Measurements from ENCODE around the gene ACAD8. TPM values are rescaled to one million over a fixed set of nuclear protein-coding genes. Genes with fewer than 3 reads are reported as not detected.

Gene ACAD8
- total and polyA plus RNA-seq, 2 of the 8 experiments (the other 6 are each of a cell fraction or from before 2014, with no cell fraction given): 45.8 to 52.7 TPM

DNA sequence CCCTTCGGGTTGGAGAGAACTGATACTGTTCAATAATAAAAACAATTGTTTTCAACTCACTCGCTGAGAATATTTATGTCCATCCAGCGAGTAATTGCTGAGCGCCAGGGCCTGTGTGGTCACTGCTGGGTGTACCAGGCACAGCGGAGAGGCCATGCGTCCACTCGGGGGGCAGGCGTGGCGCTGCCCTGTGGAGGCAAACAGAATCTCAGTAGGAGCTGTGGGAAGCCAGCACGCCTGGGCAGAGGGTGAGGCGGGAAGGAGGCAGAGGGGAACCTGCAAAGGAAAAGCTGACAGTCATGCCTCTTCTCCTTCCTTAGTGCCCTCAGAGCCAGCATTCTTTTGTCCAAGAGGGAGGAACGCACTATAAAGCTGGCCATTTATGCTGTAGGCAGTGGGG is 34.2 kb downstream of the ACAD8 start:
- DNase-seq (ENCODE audit: low read depth in 1 of 2, low spot score in 2 of 2) (no peak), FAIRE-seq (no peak)
- Histone ChIP-seq H2BK5ac (ENCODE audit: low read depth, low read length) (no peak overlapping the region), H2BK20ac (ENCODE audit: low read length) (no peak overlapping the region), H3K4me2 (ENCODE audit: insufficient read depth in 1 of 2, low read depth in 2 of 2, low read length in 2 of 2) (no peak overlapping the region), H3K9me3 (ENCODE audit: insufficient read depth in 2 of 2, low read depth in 1 of 2, low read length in 1 of 2) (no peaks in the 10 kb centered on the region), H3K9ac (replicated peaks in 1 of 4; ENCODE audit: extremely low read depth in 1 of 4, low read depth in 3 of 4, low read length in 3 of 4) (no peak overlapping the region), H3K56ac (replicated peaks; ENCODE audit: insufficient read length, low read depth, low read length) (no peak overlapping the region), H2BK120ac (replicated peaks; ENCODE audit: low read depth, low read length) (no peak overlapping the region), H3K79me1 (ENCODE audit: low read depth, low read length) (no peaks in the 10 kb centered on the region), H3K4ac (replicated peaks; ENCODE audit: insufficient read length, low read depth, low read length) (peak overlapping the region; percentile 16), H3K79me2 (ENCODE audit: control insufficient read depth in 1 of 2, insufficient read depth in 2 of 2, low read length in 2 of 2) (no peaks in the 10 kb centered on the region), H2BK12ac (ENCODE audit: low read depth, low read length) (no peak overlapping the region), H3K14ac (ENCODE audit: insufficient read length) (no peak overlapping the region), H3K4me1 (replicated peaks in 1 of 4; ENCODE audit: control insufficient read depth in 3 of 4, insufficient read depth in 4 of 4, low read length in 3 of 4) (no peaks in the 10 kb centered on the region), H4K91ac (replicated peaks; ENCODE audit: insufficient read length, low read length) (no peak overlapping the region), H3K27me3 (replicated peaks in 1 of 4; ENCODE audit: control insufficient read depth in 3 of 4, extremely low read depth in 1 of 4, insufficient read depth in 3 of 4, low read length in 3 of 4) (no peaks in the 10 kb centered on the region; a peak in 1 of 7 replicates), H2AFZ (ENCODE audit: low read length) (no peak overlapping the region), H3K4me3 (ENCODE audit: extremely low read depth in 1 of 4, insufficient read depth in 2 of 4, low read depth in 3 of 4, low read length in 4 of 4) (no peak overlapping the region), H2BK15ac (ENCODE audit: low read length) (no peak overlapping the region), H3K27ac (ENCODE audit: low read depth, low read length) (no peak overlapping the region), H4K5ac (ENCODE audit: insufficient read length, low read depth, low read length) (no peak overlapping the region), H4K8ac (ENCODE audit: extremely low read depth, insufficient read depth, low read length) (peak overlapping the region; percentile 11; the same call in 1 of the 2 replicates), H3K18ac (ENCODE audit: extremely low read depth, low read length) (no peak overlapping the region), H3K23me2 (ENCODE audit: low read depth, low read length) (no peaks in the 10 kb centered on the region), H4K20me1 (replicated peaks in 1 of 2; ENCODE audit: control insufficient read depth in 1 of 2, insufficient read depth in 2 of 2, low read length in 2 of 2) (no peaks in the 10 kb centered on the region), H3K23ac (ENCODE audit: insufficient read length) (no peak overlapping the region), H3K36me3 (ENCODE audit: control insufficient read depth in 2 of 4, insufficient read depth in 4 of 4, low read length in 3 of 4) (peaks cover 2 to 17% (median 12%) of the 10 kb centered on the region in 4 experiments; a peak in 6 of 8 replicates), H2AK5ac (ENCODE audit: low read depth, low read length) (no peak overlapping the region)
- TF ChIP-seq SP2 (IDR thresholded peaks at IDR 0.05; ENCODE audit: low read length) (no peak), RNF2 (IDR thresholded peaks at IDR 0.05; ENCODE audit: borderline replicate concordance, low read depth, low read length, missing control alignments, poor library complexity, severe bottlenecking) (no peak), BACH1 (IDR thresholded peaks at IDR 0.05; ENCODE audit: low read length) (no peak), TAF1 (IDR thresholded peaks at IDR 0.05; ENCODE audit: low read depth, low read length) (no peak), CHD1 (IDR thresholded peaks at IDR 0.05; ENCODE audit: low read depth, low read length) (no peak), JUN (IDR thresholded peaks at IDR 0.05; ENCODE audit: low read depth, low read length) (no peak), RFX5 (IDR thresholded peaks at IDR 0.05; ENCODE audit: borderline replicate concordance, low read depth, low read length) (no peak)
- CTCF ChIA-PET (ENCODE audit: partially characterized antibody): interaction anchor here (0.6 to 3.4 kb wide), 8 partner anchors 9 to 273 kb away, joined by 3 to 11 read pairs (median 4); partner anchors contain the start of gene GLB1L3
- 95% methylated on average over 12 of the region's 12 CpGs; no CpG with 5 or more reads in 1 of the 2 experiments for WGBS, 2 experiments (ENCODE audit: extremely low coverage in 1 of 2, insufficient coverage in 1 of 2, insufficient read length in 1 of 2, insufficient replicate concordance in 2 of 2, low coverage in 1 of 2, low lambda C conversion rate in 2 of 2, missing lambda C conversion rate in 1 of 2)
- POLR2A ChIA-PET (ENCODE audit: partially characterized antibody): interaction anchor here (0.7 to 6.0 kb wide), 5 partner anchors 10 to 17 kb away, joined by 3 to 42 read pairs (median 4); partner anchors contain the start of gene GLB1L3

Data from H1 (cell line).